Measurements from ENCODE around the gene SMC2.

SMC2 gene

GRCh38 chr9:104093647-104094533 lies at the start of gene SMC2:
TSS of gene SMC2 (plus strand) at chr9:104094309. CDS start at chr9:104095385, 1,076 bp downstream.
- peak; percentile 95 for DNase-seq

GRCh38 chr9:104068546-104068945 lies 25.6 kb upstream of the SMC2 start:
- DNase-seq = no peak

GRCh38 chr9:104069288-104069687 lies 24.8 kb upstream of the SMC2 start:
- no peak for DNase-seq

- DNase-seq = no peak
These were observed 22.5 kb upstream of the SMC2 start for GRCh38 chr9:104071589-104071988.

- no peak for DNase-seq
These were observed 20.9 kb upstream of the SMC2 start for GRCh38 chr9:104073098-104073769.

- DNase-seq = no peak
These were observed 20.4 kb upstream of the SMC2 start for GRCh38 chr9:104073770-104074133.

- no peak for DNase-seq
These were observed 19.2 kb upstream of the SMC2 start for GRCh38 chr9:104074876-104075275.

- no peak for DNase-seq
These were observed 18.0 kb upstream of the SMC2 start for GRCh38 chr9:104075801-104076753.

- no peak for DNase-seq
These were observed 15.5 kb upstream of the SMC2 start for GRCh38 chr9:104078596-104078995.

- DNase-seq = no peak
These were observed 13.1 kb upstream of the SMC2 start for GRCh38 chr9:104080983-104081382.

- no peak for DNase-seq
These were observed 11.9 kb upstream of the SMC2 start for GRCh38 chr9:104082168-104082567.

- no peak for DNase-seq
These were observed 8.6 kb upstream of the SMC2 start for GRCh38 chr9:104085525-104085924.

GRCh38 chr9:104087894-104088293 lies 6.2 kb upstream of the SMC2 start:
- no peak for DNase-seq

GRCh38 chr9:104088416-104088815 lies 5.7 kb upstream of the SMC2 start:
- DNase-seq = no peak

- no peak for DNase-seq
These were observed 3.5 kb upstream of the SMC2 start for GRCh38 chr9:104090578-104090977.

GRCh38 chr9:104091116-104091515 lies 3.0 kb upstream of the SMC2 start:
- DNase-seq = no peak

- no peak for DNase-seq
These were observed 2.4 kb upstream of the SMC2 start for GRCh38 chr9:104091708-104092107.

- DNase-seq = no peak
These were observed 1.9 kb upstream of the SMC2 start for GRCh38 chr9:104092192-104092591.

- no peak for DNase-seq
These were observed 1.1 kb upstream of the SMC2 start for GRCh38 chr9:104092875-104093600.

GRCh38 chr9:104094534-104095015 lies 466 bp downstream of the SMC2 start:
- DNase-seq = no peak

- DNase-seq = no peak
These were observed 5.5 kb downstream of the SMC2 start for GRCh38 chr9:104099630-104100029.

- no peak for DNase-seq
These were observed 10.3 kb downstream of the SMC2 start for GRCh38 chr9:104104360-104104759.

All from activated T-cell treated with anti-CD3 and anti-CD28 coated beads, Interleukin-2, amount 50 U/mL, for 1 hour (primary cell).